Upper lobe of left lung (tissue), 4 donors: Measurements from ENCODE around the gene PSMB9.

Experiments used
- POLR2A ChIP-seq, 4 donors: fragments of 450-650 bp; IDR thresholded peaks; one replicate each; pipeline ENCODE4 v1.5.1; 2016 to 2017; ENCODE audit warnings: antibody characterized with exemption in 4 of 4, mild to moderate bottlenecking in 2 of 4
- POLR2AphosphoS5 ChIP-seq, 2 donors: sonication (generic); formaldehyde crosslinking; IDR thresholded peaks; one replicate each; pipeline ENCODE4 v1.5.1; 2017; ENCODE audit warnings: antibody characterized with exemption in 2 of 2
- TF ChIP-seq, protein P1 (sequence below), 6 experiments: fragments of 450-650 bp in 4 of 6; fragments of 200-600 bp in 2 of 6; sonication (generic) in 2 of 6; IDR thresholded peaks; one replicate each; pipeline ENCODE4 v1.5.1; 2016 to 2019; ENCODE audit warnings: antibody characterized with exemption in 6 of 6

DNA sequence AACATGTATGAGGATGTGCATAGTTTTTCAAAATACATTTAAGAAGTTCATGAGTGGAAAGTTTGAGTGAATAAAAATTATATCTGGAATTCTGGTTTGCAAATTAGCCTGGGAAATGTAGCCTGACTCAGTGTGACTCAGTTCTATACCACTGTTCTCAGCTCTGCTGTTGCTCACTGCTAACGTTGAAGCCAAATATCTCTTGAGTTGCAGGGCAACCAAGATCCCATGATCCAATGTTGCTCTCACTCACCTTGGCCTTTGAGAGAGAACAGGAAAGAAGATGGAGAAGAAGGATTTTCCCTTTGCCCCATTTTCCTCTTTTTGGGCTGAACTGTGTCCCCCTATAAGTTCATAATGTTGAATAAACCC lies 28.9 kb downstream of the PSMB9 start:
- TF ChIP-seq POLR2AphosphoS5 (IDR thresholded peaks at IDR 0.05) (no peak), POLR2A (IDR thresholded peaks at IDR 0.05) (no peak)
- TF ChIP-seq, protein P1, sequence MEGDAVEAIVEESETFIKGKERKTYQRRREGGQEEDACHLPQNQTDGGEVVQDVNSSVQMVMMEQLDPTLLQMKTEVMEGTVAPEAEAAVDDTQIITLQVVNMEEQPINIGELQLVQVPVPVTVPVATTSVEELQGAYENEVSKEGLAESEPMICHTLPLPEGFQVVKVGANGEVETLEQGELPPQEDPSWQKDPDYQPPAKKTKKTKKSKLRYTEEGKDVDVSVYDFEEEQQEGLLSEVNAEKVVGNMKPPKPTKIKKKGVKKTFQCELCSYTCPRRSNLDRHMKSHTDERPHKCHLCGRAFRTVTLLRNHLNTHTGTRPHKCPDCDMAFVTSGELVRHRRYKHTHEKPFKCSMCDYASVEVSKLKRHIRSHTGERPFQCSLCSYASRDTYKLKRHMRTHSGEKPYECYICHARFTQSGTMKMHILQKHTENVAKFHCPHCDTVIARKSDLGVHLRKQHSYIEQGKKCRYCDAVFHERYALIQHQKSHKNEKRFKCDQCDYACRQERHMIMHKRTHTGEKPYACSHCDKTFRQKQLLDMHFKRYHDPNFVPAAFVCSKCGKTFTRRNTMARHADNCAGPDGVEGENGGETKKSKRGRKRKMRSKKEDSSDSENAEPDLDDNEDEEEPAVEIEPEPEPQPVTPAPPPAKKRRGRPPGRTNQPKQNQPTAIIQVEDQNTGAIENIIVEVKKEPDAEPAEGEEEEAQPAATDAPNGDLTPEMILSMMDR (IDR thresholded peaks at IDR 0.05) = no peak
